Measurements from ENCODE around the gene ZIC1.

ZIC1 gene

GRCh38 chr3:147422601-147423536, 13.7 kb downstream of the ZIC1 start:
- no peak overlapping the region for H3K14ac ChIP-seq (ENCODE audit: low read length)

GRCh38 chr3:147423537-147423797, 14.3 kb downstream of the ZIC1 start:
- H2BK12ac ChIP-seq (ENCODE audit: low read length) = no peak overlapping the region
- H3K23ac ChIP-seq (ENCODE audit: low read depth, low read length, poor library complexity) = no peak overlapping the region
- no peak for DNase-seq (ENCODE audit: low spot score)
- H4K8ac ChIP-seq (ENCODE audit: low read depth, low read length) = no peak overlapping the region
- H3K27me3 ChIP-seq (ENCODE audit: control insufficient read depth in 3 of 3, insufficient read depth in 3 of 3, low read depth in 1 of 3, low read length in 3 of 3) = peaks cover 5 to 63% (median 19%) of the 10 kb centered on the region in 3 experiments
- H3K36me3 ChIP-seq (replicated peaks in 1 of 2; ENCODE audit: control insufficient read depth in 2 of 2, insufficient read depth in 2 of 2, low read length in 2 of 2) = peaks cover 0 to 4% of the 10 kb centered on the region in 2 donors
- peak overlapping the region in 1 of 2 donors; percentile 13 for H3K4me3 ChIP-seq (ENCODE audit: low read length in 2 of 2)
- no peaks in the 10 kb centered on the region for H3K79me1 ChIP-seq (ENCODE audit: low read depth, low read length)
- no peak overlapping the region for H3K9ac ChIP-seq (ENCODE audit: low read depth, low read length, poor library complexity)
- no peak overlapping the region for H2BK120ac ChIP-seq (ENCODE audit: low read depth, low read length)
- no peak overlapping the region for H4K91ac ChIP-seq (ENCODE audit: low read depth, low read length, poor library complexity)
- H3K9me3 ChIP-seq (replicated peaks in 1 of 2; ENCODE audit: control insufficient read depth in 2 of 2, insufficient read depth in 1 of 2, low read depth in 1 of 2, low read length in 2 of 2) = peaks cover 0 to 17% of the 10 kb centered on the region in 2 donors
- peak overlapping the region; percentile 42 for H3K4me2 ChIP-seq (ENCODE audit: insufficient read depth, low read length, poor library complexity, severe bottlenecking)
- peak overlapping the region; percentile 58 for H2AFZ ChIP-seq (ENCODE audit: low read length)
- no peak overlapping the region for H2BK5ac ChIP-seq (ENCODE audit: low read length)
- peaks cover 0 to 10% of the 10 kb centered on the region in 2 donors for H3K4me1 ChIP-seq (ENCODE audit: control insufficient read depth in 2 of 2, insufficient read depth in 1 of 2, low read depth in 1 of 2, low read length in 2 of 2)
- H3K27ac ChIP-seq (replicated peaks; ENCODE audit: low read length) = no peak overlapping the region
- no peak overlapping the region for H2AK5ac ChIP-seq (ENCODE audit: low read depth, low read length)
- H3K14ac ChIP-seq (ENCODE audit: low read length) = no peak overlapping the region
- no peak overlapping the region for H2BK15ac ChIP-seq (ENCODE audit: low read length)
- WGBS, 2 donors (ENCODE audit: extremely low coverage in 2 of 2, insufficient read length in 2 of 2, insufficient replicate concordance in 1 of 2) = no CpG with 5 or more reads among the region's 3 CpGs
- H3K18ac ChIP-seq (ENCODE audit: low read length) = no peak overlapping the region
- no peak overlapping the region for H3K4ac ChIP-seq (ENCODE audit: low read length)

More at GRCh38 chr3:147422601-147423536, 13.7 kb downstream of the ZIC1 start:
- peak; percentile 61 for DNase-seq (ENCODE audit: low spot score)
- Histone ChIP-seq H3K4me1 (ENCODE audit: control insufficient read depth in 2 of 2, insufficient read depth in 1 of 2, low read depth in 1 of 2, low read length in 2 of 2) (peaks cover 0 to 10% of the 10 kb centered on the region in 2 donors), H3K27ac (replicated peaks; ENCODE audit: low read length) (no peak overlapping the region), H2AK5ac (ENCODE audit: low read depth, low read length) (no peak overlapping the region), H3K4me3 (ENCODE audit: low read length in 2 of 2) (peak overlapping the region; percentile 13 to 14), H4K8ac (ENCODE audit: low read depth, low read length) (no peak overlapping the region), H3K23ac (ENCODE audit: low read depth, low read length, poor library complexity) (no peak overlapping the region), H2BK120ac (ENCODE audit: low read depth, low read length) (no peak overlapping the region), H3K27me3 (ENCODE audit: control insufficient read depth in 3 of 3, insufficient read depth in 3 of 3, low read depth in 1 of 3, low read length in 3 of 3) (peaks cover 6 to 68% (median 19%) of the 10 kb centered on the region in 3 experiments), H3K18ac (ENCODE audit: low read length) (no peak overlapping the region), H2BK15ac (ENCODE audit: low read length) (no peak overlapping the region), H3K9ac (ENCODE audit: low read depth, low read length, poor library complexity) (no peak overlapping the region), H2BK5ac (ENCODE audit: low read length) (no peak overlapping the region), H3K36me3 (replicated peaks in 1 of 2; ENCODE audit: control insufficient read depth in 2 of 2, insufficient read depth in 2 of 2, low read length in 2 of 2) (peaks cover 0 to 6% of the 10 kb centered on the region in 2 donors), H3K4me2 (ENCODE audit: insufficient read depth, low read length, poor library complexity, severe bottlenecking) (peak overlapping the region; percentile 42), H3K79me1 (ENCODE audit: low read depth, low read length) (no peaks in the 10 kb centered on the region), H4K91ac (ENCODE audit: low read depth, low read length, poor library complexity) (no peak overlapping the region), H3K9me3 (replicated peaks in 1 of 2; ENCODE audit: control insufficient read depth in 2 of 2, insufficient read depth in 1 of 2, low read depth in 1 of 2, low read length in 2 of 2) (peaks cover 0 to 20% of the 10 kb centered on the region in 2 donors), H2BK12ac (ENCODE audit: low read length) (no peak overlapping the region), H2AFZ (ENCODE audit: low read length) (peak overlapping the region; percentile 58), H3K4ac (ENCODE audit: low read length) (no peak overlapping the region)
- no CpG with 5 or more reads among the region's 36 CpGs for WGBS, 2 donors (ENCODE audit: extremely low coverage in 2 of 2, insufficient read length in 2 of 2, insufficient replicate concordance in 1 of 2)

GRCh38 chr3:147423798-147424580, 14.8 kb downstream of the ZIC1 start:
- H3K27ac ChIP-seq (replicated peaks; ENCODE audit: low read length) = no peak overlapping the region
- H3K4me2 ChIP-seq (ENCODE audit: insufficient read depth, low read length, poor library complexity, severe bottlenecking) = peak overlapping the region; percentile 70
- H3K4me1 ChIP-seq (ENCODE audit: control insufficient read depth in 2 of 2, insufficient read depth in 1 of 2, low read depth in 1 of 2, low read length in 2 of 2) = peaks cover 0 to 10% of the 10 kb centered on the region in 2 donors
- no peaks in the 10 kb centered on the region for H3K36me3 ChIP-seq (replicated peaks in 1 of 2; ENCODE audit: control insufficient read depth in 2 of 2, insufficient read depth in 2 of 2, low read length in 2 of 2)
- no peak overlapping the region for H4K8ac ChIP-seq (ENCODE audit: low read depth, low read length)
- peaks cover 0 to 12% of the 10 kb centered on the region in 2 donors for H3K9me3 ChIP-seq (replicated peaks in 1 of 2; ENCODE audit: control insufficient read depth in 2 of 2, insufficient read depth in 1 of 2, low read depth in 1 of 2, low read length in 2 of 2)
- H3K18ac ChIP-seq (ENCODE audit: low read length) = peak overlapping the region; percentile 30
- H3K14ac ChIP-seq (ENCODE audit: low read length) = no peak overlapping the region
- WGBS, 2 donors (ENCODE audit: extremely low coverage in 2 of 2, insufficient read length in 2 of 2, insufficient replicate concordance in 1 of 2) = no CpG with 5 or more reads among the region's 33 CpGs
- no peak overlapping the region for H2BK5ac ChIP-seq (ENCODE audit: low read length)
- H2BK12ac ChIP-seq (ENCODE audit: low read length) = no peak overlapping the region
- H3K23ac ChIP-seq (ENCODE audit: low read depth, low read length, poor library complexity) = no peak overlapping the region
- peaks cover 4 to 58% (median 19%) of the 10 kb centered on the region in 3 experiments for H3K27me3 ChIP-seq (ENCODE audit: control insufficient read depth in 3 of 3, insufficient read depth in 3 of 3, low read depth in 1 of 3, low read length in 3 of 3)
- no peak overlapping the region for H2BK15ac ChIP-seq (ENCODE audit: low read length)
- no peak overlapping the region for H3K4ac ChIP-seq (ENCODE audit: low read length)
- H3K9ac ChIP-seq (ENCODE audit: low read depth, low read length, poor library complexity) = no peak overlapping the region
- peak; percentile 42 for DNase-seq (ENCODE audit: low spot score)
- peak overlapping the region; percentile 3 for H2AFZ ChIP-seq (ENCODE audit: low read length)
- H3K4me3 ChIP-seq (ENCODE audit: low read length in 2 of 2) = peak overlapping the region in 1 of 2 donors; percentile 63
- H2AK5ac ChIP-seq (ENCODE audit: low read depth, low read length) = no peak overlapping the region
- no peak overlapping the region for H2BK120ac ChIP-seq (ENCODE audit: low read depth, low read length)
- no peaks in the 10 kb centered on the region for H3K79me1 ChIP-seq (ENCODE audit: low read depth, low read length)
- no peak overlapping the region for H4K91ac ChIP-seq (ENCODE audit: low read depth, low read length, poor library complexity)
